HCT116 (cell line): ENCODE results near the gene DNAJB8. TPM values are rescaled to one million over a fixed set of nuclear protein-coding genes. Genes with fewer than 3 reads are reported as not detected.
A peak's percentile ranks its signal among the peaks of the same experiment; 100 is the strongest.

Experiments
- ATAC-seq: fragments of 200-7000 bp; cut with Tn5 transposase; 2 replicates; pipeline ENCODE4 v1.9.1; 2020; ENCODE audit warnings: mild to moderate bottlenecking, moderate library complexity
- BruUV-seq: library from RNA; stranded (reverse); fragments of 400-500 nt; replicated peaks from 2 replicates; lab custom pipeline; 2021; lab: Mats Ljungman, UMichigan
- CTCF ChIA-PET: fragments of 300-600 bp; sonication (Branson Sonifier 250); formaldehyde crosslinking; loops from one replicate; lab custom pipeline; 2021; ENCODE audit warnings: antibody characterized with exemption; lab: Charles Lee
- POLR2A ChIA-PET: fragments of 300-600, 350-600 bp; sonication (Branson Sonifier 250); formaldehyde crosslinking; loops from one replicate; lab custom pipeline; 2021; ENCODE audit warnings: antibody characterized with exemption; lab: Charles Lee
- RAD21 ChIA-PET, 2 experiments: fragments of 300-600 bp; sonication (Branson Sonifier 250); formaldehyde crosslinking; loops; one replicate each; lab custom pipeline; 2023; ENCODE audit warnings: low total read pairs in 2 of 2; ENCODE audit not compliant: uncharacterized antibody in 2 of 2, unreplicated experiment in 2 of 2, low non-redundant PET in 1 of 2; lab: Charles Lee
- DNase-seq: peaks from one replicate; pipeline ENCODE4 v3.0.0-alpha.2; 2010; ENCODE audit warnings: low read depth, low spot score
- H2AFZ ChIP-seq: fragments of 200-600 bp; shearing (Covaris generic), sonication (generic); 2 replicates; pipeline ENCODE4 v1.6.1; 2017; ENCODE audit warnings: low read depth, mixed run types, mixed read lengths, antibody characterized with exemption, low read length; ENCODE audit not compliant: poor library complexity, severe bottlenecking
- H3K27ac ChIP-seq: 2 replicates; pipeline ENCODE4 v1.5.1; 2012; ENCODE audit warnings: low read depth, low read length
- H3K27me3 ChIP-seq: fragments of 200-600 bp; sonication (generic); 2 replicates; pipeline ENCODE4 v1.6.1; 2016; ENCODE audit warnings: mixed run types, low read length, mixed read lengths; ENCODE audit not compliant: insufficient read depth
- H3K36me3 ChIP-seq, 2 experiments: fragments of 200-500 bp in 1 of 2; fragments of 200-600 bp in 1 of 2; sonication (Bioruptor generic) in 1 of 2; sonication (generic) in 1 of 2; 2 replicates each; pipeline versions ENCODE4 v1.5.1 to v1.6.1; 2014 to 2016; ENCODE audit warnings: low read length in 2 of 2, inconsistent platforms in 1 of 2, mixed read lengths in 1 of 2, mixed run types in 1 of 2; ENCODE audit not compliant: insufficient read depth in 2 of 2, control insufficient read depth in 1 of 2
- H3K4me1 ChIP-seq, 2 experiments: fragments of 200-600 bp in 1 of 2; sonication (generic) in 1 of 2; 2 replicates each; pipeline versions ENCODE4 v1.5.1 to v1.6.1; 2012 to 2017; ENCODE audit warnings: low read length in 2 of 2, inconsistent platforms in 1 of 2, mild to moderate bottlenecking in 1 of 2, mixed read lengths in 1 of 2, mixed run types in 1 of 2, moderate library complexity in 1 of 2; ENCODE audit not compliant: insufficient read depth in 2 of 2, control insufficient read depth in 1 of 2
- H3K4me2 ChIP-seq: fragments of 200-600 bp; sonication (generic); 2 replicates; pipeline ENCODE4 v1.6.1; 2017; ENCODE audit warnings: mixed run types, low read length, mixed read lengths
- H3K4me3 ChIP-seq, 2 experiments: fragments of 200-600 bp in 1 of 2; sonication (generic) in 1 of 2; replicated peaks in 1 of 2; 2 replicates each; pipeline ENCODE4 v1.5.1; 2011 to 2016; ENCODE audit warnings: low read length in 2 of 2, control low read depth in 1 of 2, low read depth in 1 of 2, mild to moderate bottlenecking in 1 of 2, mixed read lengths in 1 of 2, mixed run types in 1 of 2
- H3K79me2 ChIP-seq: fragments of 200-600 bp; sonication (generic); 2 replicates; pipeline ENCODE4 v1.6.1; 2017; ENCODE audit warnings: mild to moderate bottlenecking, mixed run types, low read length, moderate library complexity, mixed read lengths; ENCODE audit not compliant: insufficient read depth
- H3K9ac ChIP-seq: fragments of 200-600 bp; sonication (generic); 2 replicates; pipeline ENCODE4 v1.6.1; 2016; ENCODE audit warnings: low read length, mixed read lengths
- H3K9me2 ChIP-seq: fragments of 200-600 bp; sonication (generic), shearing (Covaris generic); 2 replicates; pipeline ENCODE4 v1.6.1; 2017; ENCODE audit warnings: mixed run types, mild to moderate bottlenecking, moderate library complexity; ENCODE audit not compliant: insufficient read depth
- H3K9me3 ChIP-seq, 2 experiments: fragments of 200-500 bp in 1 of 2; fragments of 200-600 bp in 1 of 2; sonication (Bioruptor generic) in 1 of 2; sonication (generic) in 1 of 2; 2 replicates each; pipeline ENCODE4 v1.6.1; 2014 to 2017; ENCODE audit warnings: low read length in 2 of 2, mixed read lengths in 2 of 2, inconsistent platforms in 1 of 2, low read depth in 1 of 2, mild to moderate bottlenecking in 1 of 2, mixed run types in 1 of 2, moderate library complexity in 1 of 2; ENCODE audit not compliant: control insufficient read depth in 1 of 2, insufficient read depth in 1 of 2
- H4K20me1 ChIP-seq: fragments of 200-600 bp; sonication (generic), shearing (Covaris generic); 2 replicates; pipeline ENCODE4 v1.6.1; 2017; ENCODE audit warnings: mixed run types, mild to moderate bottlenecking, moderate library complexity; ENCODE audit not compliant: insufficient read depth
- CBX3 ChIP-seq: IDR thresholded peaks from 2 replicates; pipeline ENCODE4 v1.6.1; 2012; ENCODE audit warnings: low read depth
- CTCF ChIP-seq, 3 experiments: fragments of 200-600 bp in 1 of 3; sonication (generic) in 1 of 3; IDR thresholded peaks in 2 of 3; conservative IDR thresholded peaks in 1 of 3; 2 replicates each; pipeline ENCODE4 v1.5.1; 2012 to 2017; ENCODE audit warnings: low read depth in 2 of 3, low read length in 2 of 3, antibody characterized with exemption in 1 of 3, borderline replicate concordance in 1 of 3, control low read depth in 1 of 3, mild to moderate bottlenecking in 1 of 3, mixed read lengths in 1 of 3, mixed run types in 1 of 3, moderate library complexity in 1 of 3; ENCODE audit not compliant: insufficient read depth in 1 of 3
- EZH2 ChIP-seq: fragments of 200-600 bp; sonication (generic); IDR thresholded peaks from 2 replicates; pipeline ENCODE4 v1.6.1; 2017; ENCODE audit warnings: antibody characterized with exemption, mixed run types
- RAD21 ChIP-seq: IDR thresholded peaks from 2 replicates; pipeline ENCODE4 v1.6.1; 2012; ENCODE audit warnings: low read depth, mild to moderate bottlenecking
- SRF ChIP-seq: IDR thresholded peaks from 2 replicates; pipeline ENCODE4 v1.6.1; 2012; ENCODE audit warnings: low read depth
- YY1 ChIP-seq: IDR thresholded peaks from 2 replicates; pipeline ENCODE4 v1.6.1; 2011; ENCODE audit warnings: low read length, low read depth, moderate library complexity, mild to moderate bottlenecking; ENCODE audit not compliant: insufficient replicate concordance; ENCODE audit errors: extremely low read depth
- intact Hi-C: fragments of 100-400 bp; cut with micrococcal nuclease; formaldehyde crosslinking; loops from 2 replicates; pipeline ENCODE4 v1.10.0; 2022
- total RNA-seq: library from RNA; stranded (reverse); gene quantifications from one replicate; pipeline ENCODE4 v1.2.1, GENCODE V29; 2021; ENCODE audit not compliant: unreplicated experiment
- TF ChIP-seq, protein P1 (sequence below): IDR thresholded peaks from 2 replicates; pipeline ENCODE4 v1.6.1; 2012

Gene DNAJB8
- total RNA-seq, 1 experiment from 2014 or later, result not detected

- CTCF ChIA-PET, result interaction anchor here (1.1 to 1.4 kb wide), 2 partner anchors 10 to 146 kb away, joined by 3 to 7 read pairs; no protein-coding TSS in a partner anchor
- Histone ChIP-seq H3K9me3 (no peaks in the 10 kb centered on the region), H3K27ac (no peak overlapping the region), H2AFZ (no peak overlapping the region), H3K79me2 (no peaks in the 10 kb centered on the region), H3K9ac (no peak overlapping the region), H3K36me3 (no peaks in the 10 kb centered on the region), H3K27me3 (no peaks in the 10 kb centered on the region), H4K20me1 (no peaks in the 10 kb centered on the region), H3K4me2 (no peak overlapping the region), H3K4me3 (no peak overlapping the region), H3K4me1 (peaks cover 9 to 25% of the 10 kb centered on the region in 2 experiments; a peak in 3 of 4 replicates), H3K9me2 (no peaks in the 10 kb centered on the region)
- peak; percentile 87 for ATAC-seq
- TF ChIP-seq CTCF (IDR thresholded peaks at IDR 0.05 in 2 of 3, conservative IDR thresholded peaks at IDR 0.05 in 1 of 3; ENCODE audit: borderline replicate concordance in 1 of 3, insufficient read depth in 1 of 3, low read depth in 2 of 3, low read length in 2 of 3) (peak; percentile 60 to 93 (median 86); a peak in 5 of 6 replicates), RAD21 (peak; percentile 67), SRF (no peak), YY1 (no peak), EZH2 (no peak), CBX3 (no peak)
- TF ChIP-seq, protein P1, sequence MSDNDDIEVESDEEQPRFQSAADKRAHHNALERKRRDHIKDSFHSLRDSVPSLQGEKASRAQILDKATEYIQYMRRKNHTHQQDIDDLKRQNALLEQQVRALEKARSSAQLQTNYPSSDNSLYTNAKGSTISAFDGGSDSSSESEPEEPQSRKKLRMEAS, result no peak
- RAD21 ChIA-PET, result no interaction called here
- BruUV-seq, result no TSS peak
- POLR2A ChIA-PET, result no interaction called here
- intact Hi-C loops, result no loop called here
- no peak for DNase-seq
Observed at GRCh38 chr3:128438488-128439072, 28.1 kb downstream of the DNAJB8 start.
